SU-DHL-6 (cell line): ENCODE measurements around the gene PDP2.
"Not testable (repeated sequence)": the region's sequence is repeated elsewhere in the genome, so short reads cannot be mapped to it uniquely, and the experiment has no call there.

Experiments
- H2AFZ ChIP-seq: fragments of 200-600 bp; sonication (generic); 2 replicates; pipeline ENCODE4 v1.6.1; 2014; ENCODE audit warnings: low read depth, mild to moderate bottlenecking, moderate library complexity, mixed read lengths, antibody characterized with exemption, low read length; ENCODE audit not compliant: severe bottlenecking
- H3F3A ChIP-seq: fragments of 200-600 bp; shearing (Covaris generic); 2 replicates; pipeline ENCODE4 v1.6.0; 2016; ENCODE audit warnings: antibody characterized with exemption, mild to moderate bottlenecking; ENCODE audit not compliant: insufficient read depth
- H3K27ac ChIP-seq: fragments of 200-600 bp; sonication (generic); 2 replicates; pipeline ENCODE4 v1.5.1; 2016; ENCODE audit warnings: low read depth, mild to moderate bottlenecking, low read length, moderate library complexity, mixed read lengths
- H3K27me3 ChIP-seq: fragments of 200-600 bp; sonication (generic), shearing (Covaris generic); 2 replicates; pipeline ENCODE4 v1.6.0; 2014; ENCODE audit warnings: mild to moderate bottlenecking, low read length
- H3K36me3 ChIP-seq: fragments of 200-600 bp; sonication (generic); 2 replicates; pipeline ENCODE4 v1.6.1; 2014; ENCODE audit warnings: mild to moderate bottlenecking, low read length, mixed read lengths
- H3K4me2 ChIP-seq: fragments of 300-600, 200-600 bp; shearing (Covaris generic), sonication (generic); 2 replicates; pipeline ENCODE4 v1.6.0; 2014; ENCODE audit warnings: low read length, low read depth, mild to moderate bottlenecking; ENCODE audit not compliant: poor library complexity, severe bottlenecking
- H3K4me3 ChIP-seq: fragments of 200-600 bp; sonication (generic); 2 replicates; pipeline ENCODE4 v1.5.1; 2014; ENCODE audit warnings: antibody characterized with exemption, low read length, mild to moderate bottlenecking, mixed read lengths; ENCODE audit not compliant: insufficient read depth, poor library complexity, severe bottlenecking
- H3K79me2 ChIP-seq: fragments of 200-600 bp; sonication (generic); 2 replicates; pipeline ENCODE4 v1.6.1; 2014; ENCODE audit warnings: mild to moderate bottlenecking, low read length, moderate library complexity; ENCODE audit not compliant: insufficient read depth
- H3K9ac ChIP-seq: fragments of 200-600 bp; sonication (generic); 2 replicates; pipeline ENCODE4 v1.7.0; 2014; ENCODE audit warnings: mild to moderate bottlenecking, low read length
- H3K9me2 ChIP-seq: fragments of 200-600 bp; sonication (generic); replicated peaks from 2 replicates; pipeline ENCODE4 v1.6.1; 2014; ENCODE audit warnings: low read length; ENCODE audit not compliant: insufficient read depth
- H3K9me3 ChIP-seq: fragments of 200-600 bp; sonication (generic); 2 replicates; pipeline ENCODE4 v1.6.1; 2014; ENCODE audit warnings: low read length, mixed read lengths; ENCODE audit not compliant: insufficient read depth
- H4K20me1 ChIP-seq: fragments of 200-600 bp; sonication (generic); 2 replicates; pipeline ENCODE4 v1.6.1; 2014; ENCODE audit warnings: low read depth, mild to moderate bottlenecking, antibody characterized with exemption, low read length, moderate library complexity, mixed read lengths
- CTCF ChIP-seq: fragments of 200-600 bp; sonication (generic); IDR thresholded peaks from one replicate; pipeline ENCODE4 v1.5.1; 2017; ENCODE audit warnings: antibody characterized with exemption, mild to moderate bottlenecking, low read length, moderate library complexity; ENCODE audit not compliant: insufficient read depth, poor library complexity, severe bottlenecking
- EZH2phosphoT487 ChIP-seq: fragments of 200-600 bp; sonication (generic), shearing (Covaris generic); conservative IDR thresholded peaks from 2 replicates; pipeline ENCODE4 v1.6.1; 2018; ENCODE audit warnings: mild to moderate bottlenecking, antibody characterized with exemption, low read length, moderate library complexity, mixed read lengths

The PDP2 gene

GRCh38 chr16:66863707-66864106 lies 16.6 kb upstream of the PDP2 start:
- no peak overlapping the region for H3K27ac ChIP-seq
- no peak overlapping the region for H3K9ac ChIP-seq
- H2AFZ ChIP-seq = no peak overlapping the region
- H3K79me2 ChIP-seq = no peaks in the 10 kb centered on the region
- H3K9me3 ChIP-seq = no peaks in the 10 kb centered on the region
- H3K9me2 ChIP-seq = no peaks in the 10 kb centered on the region
- no peak overlapping the region for H3K4me3 ChIP-seq
- no peaks in the 10 kb centered on the region for H3K36me3 ChIP-seq
- H3K4me2 ChIP-seq = no peak overlapping the region
- H3F3A ChIP-seq = no peaks in the 10 kb centered on the region
- TF ChIP-seq EZH2phosphoT487 (no peak), CTCF (no peak)
- H4K20me1 ChIP-seq = no peaks in the 10 kb centered on the region
- H3K27me3 ChIP-seq = no peaks in the 10 kb centered on the region

- Histone ChIP-seq H3K27ac (no peak overlapping the region), H3K4me3 (no peak overlapping the region), H3F3A (peaks cover 5% of the 10 kb centered on the region; the same call in 1 of the 2 replicates), H3K4me2 (no peak overlapping the region), H4K20me1 (no peaks in the 10 kb centered on the region), H3K9ac (no peak overlapping the region), H2AFZ (no peak overlapping the region), H3K9me2 (no peaks in the 10 kb centered on the region), H3K36me3 (no peaks in the 10 kb centered on the region), H3K79me2 (no peaks in the 10 kb centered on the region), H3K27me3 (no peaks in the 10 kb centered on the region), H3K9me3 (no peaks in the 10 kb centered on the region)
- no peak for TF ChIP-seq CTCF
- no peak for TF ChIP-seq EZH2phosphoT487
These were observed 10.9 kb upstream of the PDP2 start for GRCh38 chr16:66869424-66869823.

- not testable (repeated sequence) for H4K20me1 ChIP-seq, H3K79me2 ChIP-seq, H3K27me3 ChIP-seq, H3K9ac ChIP-seq, H3F3A ChIP-seq, H3K9me2 ChIP-seq, H3K9me3 ChIP-seq, H3K4me2 ChIP-seq, H3K27ac ChIP-seq, H2AFZ ChIP-seq, H3K4me3 ChIP-seq, H3K36me3 ChIP-seq
These were observed 9.0 kb upstream of the PDP2 start for GRCh38 chr16:66871363-66871762.

- H3K79me2 ChIP-seq = no peaks in the 10 kb centered on the region
- H3K9me3 ChIP-seq = no peaks in the 10 kb centered on the region
- no peak overlapping the region for H3K9ac ChIP-seq
- no peaks in the 10 kb centered on the region for H3K27me3 ChIP-seq
- no peaks in the 10 kb centered on the region for H3K36me3 ChIP-seq
- H3K4me2 ChIP-seq = no peak overlapping the region
- no peak overlapping the region for H3K4me3 ChIP-seq
- peaks cover 6% of the 10 kb centered on the region; the same call in 1 of the 2 replicates for H3F3A ChIP-seq
- no peak overlapping the region for H2AFZ ChIP-seq
- H3K27ac ChIP-seq = no peak overlapping the region
- no peak for TF ChIP-seq EZH2phosphoT487
- no peak for TF ChIP-seq CTCF
- no peaks in the 10 kb centered on the region for H3K9me2 ChIP-seq
- no peaks in the 10 kb centered on the region for H4K20me1 ChIP-seq
These were observed 8.5 kb upstream of the PDP2 start for GRCh38 chr16:66871840-66872239.
